22Rv1 (cell line): ENCODE data around the gene NPDC1.

Experiments used
- H3K27ac ChIP-seq: fragments of 450-650 bp; 2 replicates; pipeline ENCODE4 v1.5.1; 2017
- ZFX ChIP-seq: fragments of 450-650 bp; IDR thresholded peaks from 2 replicates; pipeline ENCODE4 v1.6.1; 2017; ENCODE audit warnings: antibody characterized with exemption, borderline replicate concordance
- TF ChIP-seq, protein P1 (sequence below): fragments of 450-650 bp; IDR thresholded peaks from 2 replicates; pipeline ENCODE4 v1.5.1; 2017; ENCODE audit warnings: mild to moderate bottlenecking

Gene NPDC1

GRCh38 chr9:137062384-137062783 lies 16.4 kb upstream of the NPDC1 start:
- TF ChIP-seq ZFX: no peak
- TF ChIP-seq, protein P1, sequence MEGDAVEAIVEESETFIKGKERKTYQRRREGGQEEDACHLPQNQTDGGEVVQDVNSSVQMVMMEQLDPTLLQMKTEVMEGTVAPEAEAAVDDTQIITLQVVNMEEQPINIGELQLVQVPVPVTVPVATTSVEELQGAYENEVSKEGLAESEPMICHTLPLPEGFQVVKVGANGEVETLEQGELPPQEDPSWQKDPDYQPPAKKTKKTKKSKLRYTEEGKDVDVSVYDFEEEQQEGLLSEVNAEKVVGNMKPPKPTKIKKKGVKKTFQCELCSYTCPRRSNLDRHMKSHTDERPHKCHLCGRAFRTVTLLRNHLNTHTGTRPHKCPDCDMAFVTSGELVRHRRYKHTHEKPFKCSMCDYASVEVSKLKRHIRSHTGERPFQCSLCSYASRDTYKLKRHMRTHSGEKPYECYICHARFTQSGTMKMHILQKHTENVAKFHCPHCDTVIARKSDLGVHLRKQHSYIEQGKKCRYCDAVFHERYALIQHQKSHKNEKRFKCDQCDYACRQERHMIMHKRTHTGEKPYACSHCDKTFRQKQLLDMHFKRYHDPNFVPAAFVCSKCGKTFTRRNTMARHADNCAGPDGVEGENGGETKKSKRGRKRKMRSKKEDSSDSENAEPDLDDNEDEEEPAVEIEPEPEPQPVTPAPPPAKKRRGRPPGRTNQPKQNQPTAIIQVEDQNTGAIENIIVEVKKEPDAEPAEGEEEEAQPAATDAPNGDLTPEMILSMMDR: no peak
- peak overlapping the region; percentile 43 for H3K27ac ChIP-seq

GRCh38 chr9:137058521-137059234 lies 12.7 kb upstream of the NPDC1 start:
- TF ChIP-seq ZFX: no peak
- TF ChIP-seq, protein P1: no peak
- H3K27ac ChIP-seq: peak overlapping the region; percentile 59; the same call in 1 of the 2 replicates

GRCh38 chr9:137057545-137057944 lies 11.6 kb upstream of the NPDC1 start:
- TF ChIP-seq, protein P1: no peak
- TF ChIP-seq ZFX: no peak
- peak overlapping the region; percentile 59 for H3K27ac ChIP-seq

GRCh38 chr9:137056739-137057415 lies 10.9 kb upstream of the NPDC1 start:
- no peak for TF ChIP-seq ZFX
- peak overlapping the region; percentile 59 for H3K27ac ChIP-seq

GRCh38 chr9:137055385-137056364 lies 9.7 kb upstream of the NPDC1 start:
- TF ChIP-seq, protein P1: no peak
- TF ChIP-seq ZFX: no peak
- peak overlapping the region; percentile 83 for H3K27ac ChIP-seq

- TF ChIP-seq, protein P1: no peak
- no peak for TF ChIP-seq ZFX
- peak overlapping the region; percentile 83 for H3K27ac ChIP-seq
Measured at GRCh38 chr9:137054932-137055384, 9.0 kb upstream of the NPDC1 start.
